ENCODE data around the gene MED15.

The MED15 gene

GRCh38 chr22:20611418-20611817 lies 104.0 kb downstream of the MED15 start:
- Histone ChIP-seq H3K4me2 (ENCODE audit: low read depth, low read length, poor library complexity, severe bottlenecking) (no peak overlapping the region), H3K36me3 (ENCODE audit: insufficient read depth, low read length) (no peaks in the 10 kb centered on the region), H3K9me3 (ENCODE audit: insufficient read depth, low read depth, low read length) (no peaks in the 10 kb centered on the region), H3K79me2 (ENCODE audit: insufficient read depth, low read length) (no peaks in the 10 kb centered on the region), H2AFZ (ENCODE audit: low read length) (peak overlapping the region; percentile 41; the same call in 1 of the 2 replicates), H3K9ac (ENCODE audit: low read depth, low read length, poor library complexity, severe bottlenecking) (no peak overlapping the region), H4K20me1 (ENCODE audit: insufficient read depth, low read length, poor library complexity, severe bottlenecking) (no peaks in the 10 kb centered on the region), H3K4me3 (ENCODE audit: low read length, poor library complexity, severe bottlenecking) (no peak overlapping the region), H3F3A (ENCODE audit: low read depth) (no peaks in the 10 kb centered on the region), H3K27me3 (ENCODE audit: insufficient read depth, low read length, poor library complexity, severe bottlenecking) (no peaks in the 10 kb centered on the region), H3K4me1 (ENCODE audit: insufficient read depth, low read length, poor library complexity, severe bottlenecking) (peaks cover 26% of the 10 kb centered on the region), H3K9me2 (replicated peaks; ENCODE audit: low read depth, low read length) (no peaks in the 10 kb centered on the region)
- no peak for TF ChIP-seq EZH2phosphoT487 (IDR thresholded peaks at IDR 0.05; ENCODE audit: borderline replicate concordance)
- no peak for TF ChIP-seq CTCF (conservative IDR thresholded peaks at IDR 0.05; ENCODE audit: low read length)

- no peak overlapping the region for H3K4me2 ChIP-seq (ENCODE audit: low read depth, low read length, poor library complexity, severe bottlenecking)
- no peaks in the 10 kb centered on the region for H3K27me3 ChIP-seq (ENCODE audit: insufficient read depth, low read length, poor library complexity, severe bottlenecking)
- H3K4me3 ChIP-seq (ENCODE audit: low read length, poor library complexity, severe bottlenecking), result no peak overlapping the region
- no peaks in the 10 kb centered on the region for H3K79me2 ChIP-seq (ENCODE audit: insufficient read depth, low read length)
- H3K36me3 ChIP-seq (ENCODE audit: insufficient read depth, low read length), result no peaks in the 10 kb centered on the region
- no peak for TF ChIP-seq CTCF (conservative IDR thresholded peaks at IDR 0.05; ENCODE audit: low read length)
- no peak for TF ChIP-seq EZH2phosphoT487 (IDR thresholded peaks at IDR 0.05; ENCODE audit: borderline replicate concordance)
- no peaks in the 10 kb centered on the region for H4K20me1 ChIP-seq (ENCODE audit: insufficient read depth, low read length, poor library complexity, severe bottlenecking)
- peaks cover 23% of the 10 kb centered on the region for H3K4me1 ChIP-seq (ENCODE audit: insufficient read depth, low read length, poor library complexity, severe bottlenecking)
- no peaks in the 10 kb centered on the region for H3K9me2 ChIP-seq (replicated peaks; ENCODE audit: low read depth, low read length)
- H2AFZ ChIP-seq (ENCODE audit: low read length), result peak overlapping the region; percentile 35; the same call in 1 of the 2 replicates
- H3K9me3 ChIP-seq (ENCODE audit: insufficient read depth, low read depth, low read length), result no peaks in the 10 kb centered on the region
- H3F3A ChIP-seq (ENCODE audit: low read depth), result no peaks in the 10 kb centered on the region
- H3K9ac ChIP-seq (ENCODE audit: low read depth, low read length, poor library complexity, severe bottlenecking), result no peak overlapping the region
Observed at GRCh38 chr22:20613301-20613700, 105.9 kb downstream of the MED15 start.

GRCh38 chr22:20615021-20615420 lies 107.6 kb downstream of the MED15 start:
- Histone ChIP-seq H3K9me2 (replicated peaks; ENCODE audit: low read depth, low read length) (no peaks in the 10 kb centered on the region), H3K36me3 (ENCODE audit: insufficient read depth, low read length) (no peaks in the 10 kb centered on the region), H3K27me3 (ENCODE audit: insufficient read depth, low read length, poor library complexity, severe bottlenecking) (no peaks in the 10 kb centered on the region), H3K9ac (ENCODE audit: low read depth, low read length, poor library complexity, severe bottlenecking) (no peak overlapping the region), H3K4me2 (ENCODE audit: low read depth, low read length, poor library complexity, severe bottlenecking) (no peak overlapping the region), H3K79me2 (ENCODE audit: insufficient read depth, low read length) (no peaks in the 10 kb centered on the region), H2AFZ (ENCODE audit: low read length) (no peak overlapping the region), H3F3A (ENCODE audit: low read depth) (no peaks in the 10 kb centered on the region), H4K20me1 (ENCODE audit: insufficient read depth, low read length, poor library complexity, severe bottlenecking) (no peaks in the 10 kb centered on the region), H3K9me3 (ENCODE audit: insufficient read depth, low read depth, low read length) (no peaks in the 10 kb centered on the region), H3K4me3 (ENCODE audit: low read length, poor library complexity, severe bottlenecking) (no peak overlapping the region), H3K4me1 (ENCODE audit: insufficient read depth, low read length, poor library complexity, severe bottlenecking) (peaks cover 23% of the 10 kb centered on the region)
- TF ChIP-seq EZH2phosphoT487 (IDR thresholded peaks at IDR 0.05; ENCODE audit: borderline replicate concordance), result no peak
- TF ChIP-seq CTCF (conservative IDR thresholded peaks at IDR 0.05; ENCODE audit: low read length), result no peak
